CD1c-positive myeloid dendritic cell (primary cell): ENCODE results near the gene FKBP4.

Source experiments
- DNase-seq: peaks from one replicate; pipeline ENCODE4 v3.0.0-alpha.2; 2016; ENCODE audit errors: extremely low spot score

The FKBP4 gene

DNA sequence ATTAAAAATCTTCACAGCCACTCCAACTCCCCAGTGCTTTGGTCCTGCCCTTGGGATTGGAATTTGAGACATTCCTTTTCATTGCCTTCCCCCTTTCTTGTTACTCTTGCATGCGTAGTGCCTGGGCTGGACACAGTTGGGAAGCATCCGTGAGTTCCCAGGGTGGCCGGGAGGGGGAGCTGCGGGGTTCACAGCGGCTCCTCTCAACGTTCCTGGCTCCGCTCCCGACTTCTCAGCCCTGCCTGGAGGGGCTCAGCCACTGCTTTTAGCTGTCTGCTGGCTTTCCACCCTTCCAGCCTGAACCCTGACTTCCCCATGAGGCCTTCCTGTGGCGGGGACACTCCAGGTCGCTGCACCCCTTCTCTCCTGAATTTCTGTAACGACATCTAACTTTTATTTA, 58.9 kb downstream of the FKBP4 start:
- peak; percentile 56 for DNase-seq
